Motor neuron (in vitro differentiated cells): ENCODE results near the gene UBN1. TPM values are rescaled to one million over a fixed set of nuclear protein-coding genes. Genes with fewer than 3 reads are reported as not detected.

ENCODE experiments used
- ATAC-seq, 8 experiments: fragments of 200-7000 bp; cut with Tn5 transposase; replicated peaks in 6 of 8; 2 replicates each; pipeline ENCODE4 v1.8.0; 2021; ENCODE audit warnings: mild to moderate bottlenecking in 8 of 8, moderate library complexity in 8 of 8
- H3K27ac ChIP-seq, 2 donors: fragments of 250-450 bp; sonication (Bioruptor Pico); 2 replicates each; pipeline ENCODE4 v1.9.0; 2021; ENCODE audit warnings: antibody characterized with exemption in 2 of 2, mild to moderate bottlenecking in 2 of 2, moderate library complexity in 1 of 2
- H3K4me1 ChIP-seq, 2 donors: fragments of 250-450 bp; sonication (Bioruptor Pico); replicated peaks in 1 of 2; 2 replicates each; pipeline ENCODE4 v1.6.1; 2021; ENCODE audit warnings: antibody characterized with exemption in 2 of 2, mild to moderate bottlenecking in 2 of 2, moderate library complexity in 1 of 2
- H3K4me3 ChIP-seq, 5 donors: fragments of 250-450 bp; sonication (Bioruptor Pico); 2 replicates each; pipeline ENCODE4 v1.9.0; 2021; ENCODE audit warnings: antibody characterized with exemption in 5 of 5, mild to moderate bottlenecking in 5 of 5, moderate library complexity in 4 of 5
- WGBS, 10 experiments: fragments of 450-650 bp; shearing (Covaris generic); methylation state at CpG; one replicate each; pipeline ENCODE4 v1.0.0; 2022; 5-methylcytosine and 5-hydroxymethylcytosine counted together
- in situ Hi-C, 9 experiments: fragments of 400-800 bp; cut with MboI; loops; one replicate each; pipeline ENCODE4 v1.15.0; 2021; ENCODE audit warnings: low sequenced_read_pairs in 9 of 9, low pct_unique_long_range_greater_than_20kb in 2 of 9; ENCODE audit not compliant: unreplicated experiment in 9 of 9
- total RNA-seq, 8 experiments: library from RNA; unstranded; fragments of 300-600 nt; gene quantifications; 2 replicates each; pipeline versions ENCODE4 v1.2.3 to v1.2.4, GENCODE V29; 2022

UBN1 gene
- total RNA-seq, 8 experiments from 2014 or later = 14.0 to 43.7 (median 24.2) TPM

GRCh38 chr16:4869147-4869805, 22.0 kb downstream of the UBN1 start:
- Histone ChIP-seq H3K4me1 (no peaks in the 10 kb centered on the region), H3K4me3 (no peak overlapping the region), H3K27ac (no peak overlapping the region)
- no peak for ATAC-seq
- WGBS, 10 experiments = 42 to 100% (median 94%) methylated on average over 1 to 10 of the region's 13 CpGs; no CpG with 5 or more reads in 1 of the 10 experiments
- in situ Hi-C loops = no loop called here

DNA sequence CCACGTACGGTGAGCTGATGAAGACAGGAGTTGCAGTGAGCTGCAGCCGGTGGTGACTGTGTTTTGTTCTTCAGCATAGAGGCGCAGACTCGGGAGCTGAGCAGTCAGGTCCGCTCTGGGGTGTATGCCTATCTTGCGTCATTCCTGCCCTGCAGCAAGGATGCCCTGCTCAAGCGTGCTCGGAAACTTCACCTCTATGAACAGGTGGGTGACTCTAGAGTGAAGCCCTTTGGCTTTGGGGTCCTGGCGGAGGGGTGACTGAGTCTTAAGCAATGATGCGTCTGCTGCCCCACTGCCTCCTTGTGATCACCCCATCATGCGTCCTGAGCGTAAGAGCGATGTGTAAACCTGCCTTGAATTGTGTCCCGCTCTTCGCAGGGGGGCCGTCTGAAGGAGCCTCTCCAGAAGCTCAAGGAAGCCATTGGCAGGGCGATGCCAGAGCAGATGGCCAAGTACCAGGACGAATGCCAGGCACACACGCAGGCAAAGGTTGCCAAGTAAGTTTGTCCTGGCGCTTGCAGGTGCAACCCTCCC, 22.9 kb downstream of the UBN1 start:
- in situ Hi-C loops = no loop called here
- Histone ChIP-seq H3K4me1 (no peaks in the 10 kb centered on the region), H3K4me3 (no peak overlapping the region), H3K27ac (no peak overlapping the region)
- ATAC-seq = no peak
- WGBS, 10 experiments = 90 to 100% (median 97%) methylated on average over 4 to 10 of the region's 21 CpGs; no CpG with 5 or more reads in 4 of the 10 experiments

DNA sequence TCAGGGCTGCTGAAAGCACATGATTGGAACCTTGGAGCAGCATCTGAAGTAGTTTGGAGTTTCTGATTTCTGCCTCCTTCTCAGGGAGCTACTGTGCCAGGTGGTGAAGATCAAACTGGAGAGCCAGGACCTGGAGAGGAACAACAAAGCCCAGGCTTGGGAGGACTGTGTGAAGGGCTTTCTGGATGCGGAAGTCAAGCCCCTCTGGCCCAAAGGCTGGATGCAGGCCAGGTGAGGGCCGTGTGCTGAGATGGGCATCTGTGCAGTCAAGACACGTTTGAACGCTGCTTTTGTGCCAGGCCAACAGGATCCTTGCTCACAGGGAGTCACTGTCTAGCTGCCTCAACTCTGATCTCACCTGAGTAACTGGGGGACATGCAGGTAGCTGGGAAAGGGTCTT, 23.8 kb downstream of the UBN1 start:
- no peak overlapping the region for H3K4me3 ChIP-seq
- in situ Hi-C loops = no loop called here
- no peak overlapping the region for H3K27ac ChIP-seq
- no peak for ATAC-seq
- no peaks in the 10 kb centered on the region for H3K4me1 ChIP-seq
- WGBS, 10 experiments = 50 to 100% (median 70%) methylated on average over 1 to 2 of the region's 4 CpGs; no CpG with 5 or more reads in 7 of the 10 experiments

GRCh38 chr16:4873091-4873490, 25.8 kb downstream of the UBN1 start:
- ATAC-seq = no peak
- WGBS, 10 experiments = 63 to 100% (median 100%) methylated on average over 1 to 2 of the region's 3 CpGs; no CpG with 5 or more reads in 4 of the 10 experiments
- no peaks in the 10 kb centered on the region for H3K4me1 ChIP-seq
- no peak overlapping the region for H3K27ac ChIP-seq
- no peak overlapping the region for H3K4me3 ChIP-seq
- in situ Hi-C loops = no loop called here

- no peak overlapping the region for H3K4me3 ChIP-seq
- 60 to 95% (median 92%) methylated on average over 1 to 7 of the region's 8 CpGs; no CpG with 5 or more reads in 3 of the 10 experiments for WGBS, 10 experiments
Observed at GRCh38 chr16:4874666-4875065, 27.4 kb downstream of the UBN1 start.

GRCh38 chr16:4876646-4877379, 29.5 kb downstream of the UBN1 start:
- Histone ChIP-seq H3K4me1 (no peaks in the 10 kb centered on the region), H3K4me3 (no peak overlapping the region), H3K27ac (no peak overlapping the region)
- in situ Hi-C loops = no loop called here
- no peak for ATAC-seq
- WGBS, 10 experiments = 81 to 100% (median 95%) methylated on average over 1 to 7 of the region's 11 CpGs; no CpG with 5 or more reads in 1 of the 10 experiments

More at GRCh38 chr16:4874666-4875065, 27.4 kb downstream of the UBN1 start:
- no peaks in the 10 kb centered on the region for H3K4me1 ChIP-seq
- in situ Hi-C loops = no loop called here
- no peak for ATAC-seq
- H3K27ac ChIP-seq = no peak overlapping the region

DNA sequence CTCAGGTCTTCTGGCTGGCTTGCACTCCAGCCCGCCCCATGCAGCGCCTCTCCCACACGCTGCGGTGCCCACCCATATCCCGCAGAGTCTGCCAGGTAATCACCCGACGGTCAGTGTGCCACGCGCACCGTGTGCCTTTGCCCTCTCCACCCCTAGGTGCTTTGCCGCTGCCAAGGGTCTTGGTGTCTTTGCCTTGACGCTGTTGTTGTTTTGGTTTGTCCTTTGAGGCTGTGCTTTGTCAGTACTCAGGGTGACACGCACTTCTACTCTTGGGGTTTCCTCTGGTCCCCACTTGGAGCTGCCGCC, 30.1 kb downstream of the UBN1 start:
- Histone ChIP-seq H3K4me1 (no peaks in the 10 kb centered on the region), H3K4me3 (no peak overlapping the region), H3K27ac (no peak overlapping the region)
- WGBS, 10 experiments = 92 to 100% (median 100%) methylated on average over 1 to 10 of the region's 14 CpGs; no CpG with 5 or more reads in 4 of the 10 experiments
- in situ Hi-C loops = no loop called here
- ATAC-seq = no peak

GRCh38 chr16:4879049-4879448, 31.8 kb downstream of the UBN1 start:
- H3K27ac ChIP-seq = no peak overlapping the region
- H3K4me3 ChIP-seq = no peak overlapping the region
- no peaks in the 10 kb centered on the region for H3K4me1 ChIP-seq
- ATAC-seq = peak in 1 of 8 experiments; percentile 5
- 0 to 100% (median 57%) methylated on average over 1 to 4 of the region's 4 CpGs for WGBS, 10 experiments
- in situ Hi-C loops = no loop called here

GRCh38 chr16:4880006-4880580, 32.8 kb downstream of the UBN1 start:
- 77 to 100% (median 94%) methylated on average over 1 to 11 of the region's 17 CpGs; no CpG with 5 or more reads in 2 of the 10 experiments for WGBS, 10 experiments
- ATAC-seq = no peak
- in situ Hi-C loops = no loop called here
- Histone ChIP-seq H3K27ac (no peak overlapping the region), H3K4me1 (no peaks in the 10 kb centered on the region), H3K4me3 (no peak overlapping the region)

- H3K27ac ChIP-seq = no peak overlapping the region
- ATAC-seq = peak in 6 of 8 experiments; percentile 6 to 90 (median 23)
- 0 to 100% (median 64%) methylated on average over 1 to 11 of the region's 14 CpGs; no CpG with 5 or more reads in 1 of the 10 experiments for WGBS, 10 experiments
- H3K4me3 ChIP-seq = no peak overlapping the region
- in situ Hi-C loops = no loop called here
- no peaks in the 10 kb centered on the region for H3K4me1 ChIP-seq
Observed at GRCh38 chr16:4882000-4882632, 34.8 kb downstream of the UBN1 start.

GRCh38 chr16:4882633-4883285, 35.5 kb downstream of the UBN1 start:
- no peaks in the 10 kb centered on the region for H3K4me1 ChIP-seq
- no peak overlapping the region for H3K4me3 ChIP-seq
- in situ Hi-C loops = no loop called here
- peak; percentile 18 to 86 (median 34) for ATAC-seq
- WGBS, 10 experiments = 49 to 100% (median 95%) methylated on average over 1 to 10 of the region's 11 CpGs; no CpG with 5 or more reads in 2 of the 10 experiments
- no peak overlapping the region for H3K27ac ChIP-seq

DNA sequence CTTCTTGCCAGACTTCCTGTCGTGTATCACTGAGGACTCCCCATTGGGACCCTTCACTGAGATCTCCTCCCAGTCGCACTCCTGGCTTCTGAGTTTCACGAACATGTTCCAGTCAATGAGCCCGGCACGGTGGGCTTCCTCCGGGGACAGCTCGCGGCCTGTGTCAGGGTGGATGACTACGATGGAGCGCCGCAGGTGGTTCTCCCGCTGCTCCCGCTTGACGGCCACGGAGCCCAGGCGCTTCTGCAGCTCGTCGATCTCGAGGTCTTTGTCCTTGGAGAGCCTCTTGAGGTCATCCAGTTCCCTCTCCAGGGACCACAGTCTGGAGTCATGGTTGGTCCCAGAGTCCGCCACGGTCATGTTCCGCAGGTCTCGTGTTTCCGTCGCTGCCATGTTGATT, 36.2 kb downstream of the UBN1 start:
- Histone ChIP-seq H3K4me3 (no peak overlapping the region), H3K27ac (no peak overlapping the region), H3K4me1 (no peaks in the 10 kb centered on the region)
- ATAC-seq = no peak
- 95 to 100% (median 100%) methylated on average over 2 to 10 of the region's 25 CpGs; no CpG with 5 or more reads in 4 of the 10 experiments for WGBS, 10 experiments
- in situ Hi-C loops = no loop called here
